ENCODE measurements around the gene RPS21. TPM values are rescaled to one million over a fixed set of nuclear protein-coding genes. Genes with fewer than 3 reads are reported as not detected.

Gene RPS21
- total and polyA plus RNA-seq, 12 donors: 512 to 4,111 (median 619) TPM

DNA sequence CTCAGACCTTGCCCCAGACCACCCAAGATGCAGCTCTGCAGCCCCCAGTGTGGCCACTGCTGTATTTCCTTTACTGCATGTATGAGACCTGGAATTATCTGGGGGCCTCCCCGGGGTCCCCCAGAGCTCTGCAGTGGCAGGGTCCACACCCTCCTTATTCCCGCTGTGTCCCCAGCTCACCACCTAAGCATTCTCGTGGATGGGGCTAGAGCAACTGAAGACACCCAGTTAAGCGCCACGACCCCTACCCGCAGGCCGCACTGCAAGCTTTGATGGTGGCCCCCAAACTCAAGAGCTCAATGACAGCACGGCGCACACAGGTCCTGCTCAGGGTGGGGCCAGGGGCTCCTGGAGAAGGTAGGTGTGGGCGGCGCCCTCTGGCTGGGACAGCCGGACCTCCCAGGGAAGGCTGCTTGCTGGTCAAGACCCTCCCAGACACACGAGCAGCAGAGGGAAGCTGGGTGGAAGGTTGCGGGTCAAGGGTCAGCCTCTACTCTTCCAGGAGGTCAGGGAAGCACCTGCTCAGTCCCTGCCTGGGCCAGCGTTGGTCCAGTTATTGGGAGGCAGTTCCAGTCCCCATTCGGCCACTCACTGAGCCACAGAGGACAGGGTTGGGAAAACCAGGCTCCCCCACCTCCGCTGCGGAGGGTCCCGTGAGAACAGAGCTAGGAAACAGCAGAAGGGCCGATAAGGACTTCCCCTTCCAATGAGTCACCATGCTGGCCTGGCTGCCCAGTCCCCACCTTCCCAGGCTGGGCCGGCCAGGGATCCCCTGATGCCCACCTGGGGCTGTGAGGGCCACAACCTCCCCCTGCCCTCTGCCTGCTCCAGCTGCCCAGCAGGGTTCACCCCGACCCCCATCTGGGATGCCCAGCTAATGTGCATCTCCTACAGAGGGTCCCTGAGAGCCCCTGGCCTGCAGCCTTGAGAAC lies 22.7 kb upstream of the RPS21 start:
- Histone ChIP-seq H3K27ac (peak overlapping the region; percentile 80 to 99 (median 94)), H3K9me3 (no peaks in the 10 kb centered on the region), H3K27me3 (peaks cover 0 to 44% (median 0%) of the 10 kb centered on the region in 7 donors), H3K4me1 (peaks cover 63 to 91% (median 88%) of the 10 kb centered on the region in 9 donors), H3K36me3 (peaks cover 0 to 9% (median 0%) of the 10 kb centered on the region in 9 donors), H3K4me3 (peak overlapping the region in 9 of 10 donors; percentile 70 to 95 (median 91))
- intact Hi-C loops (cut with DNase I): loop anchor here in 1 of 10 donors (2.0 kb wide), 1 partner anchor 17 kb away; no protein-coding TSS in a partner anchor
- DNase-seq (peak; percentile 61 to 68), ATAC-seq (peak in 7 of 8 donors; percentile 9 to 51 (median 31))
- WGBS, 2 donors: 60 to 65% methylated on average over 22 of the region's 22 CpGs
- TF ChIP-seq, protein P1, sequence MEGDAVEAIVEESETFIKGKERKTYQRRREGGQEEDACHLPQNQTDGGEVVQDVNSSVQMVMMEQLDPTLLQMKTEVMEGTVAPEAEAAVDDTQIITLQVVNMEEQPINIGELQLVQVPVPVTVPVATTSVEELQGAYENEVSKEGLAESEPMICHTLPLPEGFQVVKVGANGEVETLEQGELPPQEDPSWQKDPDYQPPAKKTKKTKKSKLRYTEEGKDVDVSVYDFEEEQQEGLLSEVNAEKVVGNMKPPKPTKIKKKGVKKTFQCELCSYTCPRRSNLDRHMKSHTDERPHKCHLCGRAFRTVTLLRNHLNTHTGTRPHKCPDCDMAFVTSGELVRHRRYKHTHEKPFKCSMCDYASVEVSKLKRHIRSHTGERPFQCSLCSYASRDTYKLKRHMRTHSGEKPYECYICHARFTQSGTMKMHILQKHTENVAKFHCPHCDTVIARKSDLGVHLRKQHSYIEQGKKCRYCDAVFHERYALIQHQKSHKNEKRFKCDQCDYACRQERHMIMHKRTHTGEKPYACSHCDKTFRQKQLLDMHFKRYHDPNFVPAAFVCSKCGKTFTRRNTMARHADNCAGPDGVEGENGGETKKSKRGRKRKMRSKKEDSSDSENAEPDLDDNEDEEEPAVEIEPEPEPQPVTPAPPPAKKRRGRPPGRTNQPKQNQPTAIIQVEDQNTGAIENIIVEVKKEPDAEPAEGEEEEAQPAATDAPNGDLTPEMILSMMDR (IDR thresholded peaks at IDR 0.05): no peak

DNA sequence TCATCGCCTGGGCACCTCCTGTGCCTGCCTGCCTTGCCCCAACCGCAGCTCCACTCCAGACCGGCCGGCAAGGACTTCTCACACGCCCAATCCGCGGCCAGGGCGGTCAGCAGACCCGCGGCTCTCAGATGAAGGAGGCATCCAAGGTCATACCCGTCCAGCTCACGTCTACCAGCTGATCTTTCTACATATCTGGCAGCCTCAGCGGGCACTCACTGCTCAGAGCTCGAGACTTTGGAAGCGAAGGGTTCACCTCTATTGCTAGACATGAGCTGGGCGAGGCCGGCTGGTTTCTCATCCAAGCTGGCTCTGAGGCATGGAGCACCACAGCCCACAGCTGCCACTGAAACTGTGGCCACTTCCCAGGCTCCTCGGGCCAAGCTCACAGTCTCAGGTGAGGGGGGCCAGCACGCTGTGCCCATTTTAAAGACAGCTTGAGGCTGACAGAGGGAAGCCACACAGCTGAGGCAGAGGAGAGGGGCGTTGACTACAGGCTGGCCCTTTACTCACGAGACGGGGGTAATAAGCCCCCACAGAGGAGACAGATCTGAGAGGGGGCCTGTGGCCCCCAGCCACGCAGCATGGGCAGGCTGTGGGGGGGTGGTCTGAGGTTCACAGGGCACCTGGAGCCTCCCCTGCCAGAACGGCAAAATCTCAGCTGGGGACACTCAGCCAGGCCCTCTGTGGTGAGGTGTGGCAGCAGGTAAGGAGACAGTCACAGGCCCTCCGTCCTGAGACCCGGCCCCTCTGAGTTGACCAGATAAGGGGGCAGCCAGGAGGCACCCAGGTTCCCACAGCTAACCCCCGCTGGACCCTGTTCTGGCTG lies 21.8 kb upstream of the RPS21 start:
- intact Hi-C loops (cut with DNase I): loop anchor here in 2 of 10 donors (2.0 to 5.0 kb wide), 2 partner anchors 16 to 63 kb away; partner anchors contain the start of gene ADRM1 (in 1 of the 2)
- peak; percentile 69 to 71 for DNase-seq
- Histone ChIP-seq H3K27me3 (peaks cover 0 to 53% (median 0%) of the 10 kb centered on the region in 7 donors), H3K4me1 (peaks cover 57 to 91% (median 88%) of the 10 kb centered on the region in 9 donors), H3K36me3 (peaks cover 0 to 9% (median 0%) of the 10 kb centered on the region in 9 donors), H3K9me3 (no peaks in the 10 kb centered on the region), H3K27ac (peak overlapping the region; percentile 80 to 99 (median 94)), H3K4me3 (peak overlapping the region in 9 of 10 donors; percentile 70 to 95 (median 91))
- 41 to 43% methylated on average over 26 to 27 of the region's 27 CpGs for WGBS, 2 donors
- TF ChIP-seq, protein P1 (IDR thresholded peaks at IDR 0.05): no peak
- peak; percentile 5 to 68 (median 54) for ATAC-seq

DNA sequence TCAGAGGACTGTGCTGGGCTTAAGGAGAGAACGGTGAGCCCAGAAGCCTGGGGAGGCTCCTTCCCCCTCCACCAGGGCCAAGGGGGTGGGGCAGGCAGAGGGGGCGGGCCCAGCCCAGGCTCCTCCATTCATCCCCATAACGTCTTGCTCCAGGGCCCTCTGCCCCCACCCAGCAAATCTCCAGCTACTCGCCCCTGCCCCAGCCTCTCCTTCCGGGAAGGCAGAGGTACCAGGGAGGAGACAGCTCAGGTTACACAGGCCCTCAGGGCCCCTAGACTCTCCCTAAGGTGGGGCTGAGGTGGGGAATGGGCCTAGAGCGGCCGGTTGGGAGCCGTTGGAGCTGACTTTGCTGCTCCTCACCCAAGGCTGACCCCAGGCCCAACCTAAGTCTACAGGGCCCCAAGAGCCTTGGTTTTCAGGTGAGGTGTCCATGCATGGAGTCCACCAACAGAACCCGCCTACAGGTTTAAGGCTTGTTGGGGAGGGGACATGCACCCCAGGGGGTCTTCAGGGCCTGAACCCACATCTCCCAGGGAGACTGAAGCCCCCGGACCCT lies 21.0 kb upstream of the RPS21 start:
- Histone ChIP-seq H3K36me3 (peaks cover 0 to 9% (median 0%) of the 10 kb centered on the region in 9 donors), H3K27ac (peak overlapping the region; percentile 89 to 99 (median 94)), H3K4me3 (peak overlapping the region; percentile 68 to 95 (median 91)), H3K9me3 (no peaks in the 10 kb centered on the region), H3K27me3 (peaks cover 0 to 55% (median 0%) of the 10 kb centered on the region in 7 donors), H3K4me1 (peaks cover 54 to 94% (median 91%) of the 10 kb centered on the region in 9 donors)
- TF ChIP-seq, protein P1 (IDR thresholded peaks at IDR 0.05): no peak
- WGBS, 2 donors: 16 to 22% methylated on average over 10 of the region's 10 CpGs
- intact Hi-C loops (cut with DNase I): loop anchor here in 2 of 10 donors (2.0 to 5.0 kb wide), 2 partner anchors 15 to 64 kb away; partner anchors contain the start of gene ADRM1 (in 1 of the 2)
- ATAC-seq (peak in 7 of 8 donors; percentile 6 to 58 (median 40)), DNase-seq (no peak)

Measured in heart right ventricle (tissue), 16 donors.